Smooth muscle cell (in vitro differentiated cells): ENCODE data around the gene HLA-A. TPM values are rescaled to one million over a fixed set of nuclear protein-coding genes. Genes with fewer than 3 reads are reported as not detected.

Source experiments
- DNase-seq: peaks from one replicate; lab custom pipeline; 2025; ENCODE audit not compliant: unreplicated experiment; lab: John Stamatoyannopoulos, UW
- H2AFZ ChIP-seq: fragments of 200-600 bp; sonication (generic); 2 replicates; pipeline ENCODE4 v1.6.0; 2016; ENCODE audit warnings: antibody characterized with exemption, low read depth, mild to moderate bottlenecking
- H3F3A ChIP-seq: fragments of 200-600 bp; sonication (generic); 2 replicates; pipeline ENCODE4 v1.6.0; 2017; ENCODE audit warnings: antibody characterized with exemption, low read depth
- H3K27ac ChIP-seq: fragments of 200-600 bp; sonication (generic); 2 replicates; pipeline ENCODE4 v1.5.1; 2016; ENCODE audit warnings: low read depth, mild to moderate bottlenecking
- H3K27me3 ChIP-seq: fragments of 200-600 bp; sonication (generic); 2 replicates; pipeline ENCODE4 v1.6.1; 2016; ENCODE audit warnings: low read depth, mild to moderate bottlenecking
- H3K36me3 ChIP-seq: fragments of 200-600 bp; sonication (generic); 2 replicates; pipeline ENCODE4 v1.5.1; 2016; ENCODE audit warnings: low read depth
- H3K4me1 ChIP-seq: fragments of 200-600 bp; sonication (generic); 2 replicates; pipeline ENCODE4 v1.5.1; 2016; ENCODE audit warnings: low read depth
- H3K4me2 ChIP-seq: fragments of 200-600 bp; sonication (generic); 2 replicates; pipeline ENCODE4 v1.6.0; 2016; ENCODE audit warnings: mild to moderate bottlenecking
- H3K4me3 ChIP-seq: fragments of 200-600 bp; sonication (generic); 2 replicates; pipeline ENCODE4 v1.5.1; 2016; ENCODE audit warnings: mild to moderate bottlenecking
- H3K79me2 ChIP-seq: fragments of 200-600 bp; sonication (generic); 2 replicates; pipeline ENCODE4 v1.6.0; 2016; ENCODE audit warnings: low read depth, mild to moderate bottlenecking
- H3K9ac ChIP-seq: fragments of 200-600 bp; sonication (generic); 2 replicates; pipeline ENCODE4 v1.6.0; 2016; ENCODE audit warnings: low read depth
- H3K9me3 ChIP-seq: fragments of 200-600 bp; sonication (generic); replicated peaks from 2 replicates; pipeline ENCODE4 v1.5.1; 2016; ENCODE audit warnings: low read depth
- H4K20me1 ChIP-seq: fragments of 200-600 bp; sonication (generic); 2 replicates; pipeline ENCODE4 v1.6.0; 2016; ENCODE audit warnings: low read depth
- CTCF ChIP-seq: fragments of 200-600 bp; sonication (generic); IDR thresholded peaks from 2 replicates; pipeline ENCODE4 v1.5.1; 2017; ENCODE audit warnings: borderline replicate concordance, mild to moderate bottlenecking, antibody characterized with exemption; ENCODE audit not compliant: insufficient read depth, poor library complexity, severe bottlenecking
- WGBS: methylation state at CpG from one replicate; pipeline ENCODE4 v1.1.7; 2016; ENCODE audit warnings: low lambda C conversion rate; 5-methylcytosine and 5-hydroxymethylcytosine counted together
- polyA plus RNA-seq: library from polyadenylated mRNA; unstranded; fragments of >200 nt; fragmentation: Nextera tagmentation; extraction: Ambion mirVana; gene quantifications from 2 replicates; pipeline ENCODE4 v1.2.1, GENCODE V29; 2016
- total RNA-seq: library from RNA; depleted of rRNA; stranded (reverse); fragments of >200 nt; gene quantifications from 2 replicates; pipeline ENCODE4 v1.2.3, GENCODE V29; 2014

HLA-A gene
- total and polyA plus RNA-seq, 2 experiments from 2014 or later = 287 to 558 TPM

- DNase-seq = no peak
- Histone ChIP-seq H3K79me2 (no peaks in the 10 kb centered on the region), H3K4me3 (no peak overlapping the region), H3K36me3 (no peaks in the 10 kb centered on the region), H3K9ac (no peak overlapping the region), H3K27me3 (peaks cover 28% of the 10 kb centered on the region), H2AFZ (no peak overlapping the region), H4K20me1 (no peaks in the 10 kb centered on the region), H3K9me3 (no peaks in the 10 kb centered on the region), H3K4me1 (no peaks in the 10 kb centered on the region), H3F3A (no peaks in the 10 kb centered on the region), H3K4me2 (no peak overlapping the region), H3K27ac (no peak overlapping the region)
- 96% methylated on average over 10 of the region's 10 CpGs for WGBS
- no peak for TF ChIP-seq CTCF
Measured at GRCh38 chr6:29980511-29980910, 38.2 kb downstream of the HLA-A start.

GRCh38 chr6:29981211-29981812, 39.0 kb downstream of the HLA-A start:
- Histone ChIP-seq H3K36me3 (no peaks in the 10 kb centered on the region), H3K79me2 (no peaks in the 10 kb centered on the region), H4K20me1 (no peaks in the 10 kb centered on the region), H3K4me3 (no peak overlapping the region), H3K9ac (no peak overlapping the region), H3K27ac (no peak overlapping the region), H3K27me3 (peaks cover 20% of the 10 kb centered on the region), H2AFZ (no peak overlapping the region), H3F3A (no peaks in the 10 kb centered on the region), H3K4me2 (no peak overlapping the region), H3K4me1 (no peaks in the 10 kb centered on the region), H3K9me3 (no peaks in the 10 kb centered on the region)
- no peak for DNase-seq
- no peak for TF ChIP-seq CTCF
- 82% methylated on average over 7 of the region's 8 CpGs for WGBS

- Histone ChIP-seq H3K4me1 (no peaks in the 10 kb centered on the region), H3K27ac (no peak overlapping the region), H3K9me3 (no peaks in the 10 kb centered on the region), H4K20me1 (no peaks in the 10 kb centered on the region), H3K79me2 (no peaks in the 10 kb centered on the region), H3K9ac (no peak overlapping the region), H3F3A (no peaks in the 10 kb centered on the region), H3K4me2 (no peak overlapping the region), H3K36me3 (no peaks in the 10 kb centered on the region), H3K27me3 (peaks cover 14% of the 10 kb centered on the region), H3K4me3 (no peak overlapping the region), H2AFZ (no peak overlapping the region)
- TF ChIP-seq CTCF = no peak
- no peak for DNase-seq
Measured at GRCh38 chr6:29982097-29982496, 39.8 kb downstream of the HLA-A start.

GRCh38 chr6:29984232-29984631, 41.9 kb downstream of the HLA-A start:
- 91% methylated on average over 3 of the region's 3 CpGs for WGBS
- TF ChIP-seq CTCF = no peak
- no peaks in the 10 kb centered on the region for H3K4me1 ChIP-seq
- H3F3A ChIP-seq = no peaks in the 10 kb centered on the region
- H3K9ac ChIP-seq = no peak overlapping the region
- H3K9me3 ChIP-seq = no peaks in the 10 kb centered on the region
- no peak overlapping the region for H3K4me3 ChIP-seq
- H2AFZ ChIP-seq = no peak overlapping the region
- H3K79me2 ChIP-seq = no peaks in the 10 kb centered on the region
- H4K20me1 ChIP-seq = no peaks in the 10 kb centered on the region
- no peaks in the 10 kb centered on the region for H3K27me3 ChIP-seq
- no peaks in the 10 kb centered on the region for H3K36me3 ChIP-seq
- no peak overlapping the region for H3K4me2 ChIP-seq
- no peak for DNase-seq
- no peak overlapping the region for H3K27ac ChIP-seq
